ENCODE data around the gene CYP2S1. TPM values are rescaled to one million over a fixed set of nuclear protein-coding genes. Genes with fewer than 3 reads are reported as not detected.

Gene CYP2S1
- total and polyA plus RNA-seq, 9 of the 15 experiments (the other 6 are each of a cell fraction or from before 2014, with no cell fraction given), result 0.07 to 1.9 (median 0.41) TPM

DNA sequence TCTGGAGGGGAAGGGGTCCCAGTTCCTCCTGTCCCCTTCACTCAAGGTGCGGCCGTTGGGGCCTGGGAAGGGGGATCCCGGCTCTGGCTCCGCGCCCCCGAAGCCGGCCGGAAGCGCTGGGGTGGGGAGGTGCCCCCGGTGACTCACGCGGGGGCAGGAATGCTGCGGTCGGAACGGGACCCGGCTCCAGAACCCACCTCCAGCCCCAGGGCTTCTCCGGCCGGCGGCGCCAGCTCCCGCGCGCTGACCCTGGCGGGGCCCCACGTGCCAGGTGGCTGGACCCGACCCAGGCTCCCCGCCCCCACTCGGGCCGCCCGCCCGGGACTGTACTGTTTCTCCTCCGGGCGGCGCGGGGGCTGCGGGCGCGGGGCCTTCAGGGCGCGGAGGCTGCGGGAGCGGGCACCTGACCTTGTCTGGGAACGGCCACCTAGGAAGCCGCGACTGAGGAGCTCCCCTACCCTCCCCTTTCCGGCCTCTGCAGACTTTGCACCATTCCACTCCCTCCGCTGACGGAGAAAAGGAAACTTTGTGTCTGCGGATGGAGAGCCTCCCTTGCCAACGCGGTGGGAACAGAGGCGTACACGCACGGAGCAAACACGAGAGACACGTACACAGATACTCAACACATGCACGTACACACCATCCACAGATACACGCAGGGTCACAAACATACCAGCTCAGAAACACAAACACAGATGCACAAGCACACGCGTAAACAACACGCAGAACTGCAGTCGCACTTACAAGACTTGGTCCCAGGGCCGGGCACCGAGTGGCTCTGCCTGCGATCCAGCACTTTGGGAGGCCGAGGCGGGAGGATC is 33.2 kb downstream of the CYP2S1 start (continued):
- TF ChIP-seq, protein P1, sequence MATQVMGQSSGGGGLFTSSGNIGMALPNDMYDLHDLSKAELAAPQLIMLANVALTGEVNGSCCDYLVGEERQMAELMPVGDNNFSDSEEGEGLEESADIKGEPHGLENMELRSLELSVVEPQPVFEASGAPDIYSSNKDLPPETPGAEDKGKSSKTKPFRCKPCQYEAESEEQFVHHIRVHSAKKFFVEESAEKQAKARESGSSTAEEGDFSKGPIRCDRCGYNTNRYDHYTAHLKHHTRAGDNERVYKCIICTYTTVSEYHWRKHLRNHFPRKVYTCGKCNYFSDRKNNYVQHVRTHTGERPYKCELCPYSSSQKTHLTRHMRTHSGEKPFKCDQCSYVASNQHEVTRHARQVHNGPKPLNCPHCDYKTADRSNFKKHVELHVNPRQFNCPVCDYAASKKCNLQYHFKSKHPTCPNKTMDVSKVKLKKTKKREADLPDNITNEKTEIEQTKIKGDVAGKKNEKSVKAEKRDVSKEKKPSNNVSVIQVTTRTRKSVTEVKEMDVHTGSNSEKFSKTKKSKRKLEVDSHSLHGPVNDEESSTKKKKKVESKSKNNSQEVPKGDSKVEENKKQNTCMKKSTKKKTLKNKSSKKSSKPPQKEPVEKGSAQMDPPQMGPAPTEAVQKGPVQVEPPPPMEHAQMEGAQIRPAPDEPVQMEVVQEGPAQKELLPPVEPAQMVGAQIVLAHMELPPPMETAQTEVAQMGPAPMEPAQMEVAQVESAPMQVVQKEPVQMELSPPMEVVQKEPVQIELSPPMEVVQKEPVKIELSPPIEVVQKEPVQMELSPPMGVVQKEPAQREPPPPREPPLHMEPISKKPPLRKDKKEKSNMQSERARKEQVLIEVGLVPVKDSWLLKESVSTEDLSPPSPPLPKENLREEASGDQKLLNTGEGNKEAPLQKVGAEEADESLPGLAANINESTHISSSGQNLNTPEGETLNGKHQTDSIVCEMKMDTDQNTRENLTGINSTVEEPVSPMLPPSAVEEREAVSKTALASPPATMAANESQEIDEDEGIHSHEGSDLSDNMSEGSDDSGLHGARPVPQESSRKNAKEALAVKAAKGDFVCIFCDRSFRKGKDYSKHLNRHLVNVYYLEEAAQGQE (IDR thresholded peaks at IDR 0.05; ENCODE audit: borderline replicate concordance), result no peak
- TF ChIP-seq, protein P1 (CRISPR knock-in tag; IDR thresholded peaks at IDR 0.05; ENCODE audit: low read depth), result 0 out of 2 replicates have a peak, but pooled peaks have one; percentile 24
- no peak for TF ChIP-seq ZKSCAN3 (CRISPR knock-in tag; IDR thresholded peaks at IDR 0.05)
- TF ChIP-seq ZNF41 (CRISPR knock-in tag; conservative IDR thresholded peaks at IDR 0.05), result no peak
- no peak for TF ChIP-seq SMARCA4 (IDR thresholded peaks at IDR 0.05)
- TF ChIP-seq ZNF253 (CRISPR knock-in tag; conservative IDR thresholded peaks at IDR 0.05), result no peak
- TF ChIP-seq, protein P2, sequence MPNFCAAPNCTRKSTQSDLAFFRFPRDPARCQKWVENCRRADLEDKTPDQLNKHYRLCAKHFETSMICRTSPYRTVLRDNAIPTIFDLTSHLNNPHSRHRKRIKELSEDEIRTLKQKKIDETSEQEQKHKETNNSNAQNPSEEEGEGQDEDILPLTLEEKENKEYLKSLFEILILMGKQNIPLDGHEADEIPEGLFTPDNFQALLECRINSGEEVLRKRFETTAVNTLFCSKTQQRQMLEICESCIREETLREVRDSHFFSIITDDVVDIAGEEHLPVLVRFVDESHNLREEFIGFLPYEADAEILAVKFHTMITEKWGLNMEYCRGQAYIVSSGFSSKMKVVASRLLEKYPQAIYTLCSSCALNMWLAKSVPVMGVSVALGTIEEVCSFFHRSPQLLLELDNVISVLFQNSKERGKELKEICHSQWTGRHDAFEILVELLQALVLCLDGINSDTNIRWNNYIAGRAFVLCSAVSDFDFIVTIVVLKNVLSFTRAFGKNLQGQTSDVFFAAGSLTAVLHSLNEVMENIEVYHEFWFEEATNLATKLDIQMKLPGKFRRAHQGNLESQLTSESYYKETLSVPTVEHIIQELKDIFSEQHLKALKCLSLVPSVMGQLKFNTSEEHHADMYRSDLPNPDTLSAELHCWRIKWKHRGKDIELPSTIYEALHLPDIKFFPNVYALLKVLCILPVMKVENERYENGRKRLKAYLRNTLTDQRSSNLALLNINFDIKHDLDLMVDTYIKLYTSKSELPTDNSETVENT (CRISPR knock-in tag; IDR thresholded peaks at IDR 0.05), result 0 out of 2 replicates have a peak, but pooled peaks have one; percentile 19
- no peak for TF ChIP-seq HNRNPK (IDR thresholded peaks at IDR 0.05; ENCODE audit: low read depth, low read length, poor library complexity, severe bottlenecking)
- no peak for TF ChIP-seq RBM17 (IDR thresholded peaks at IDR 0.05; ENCODE audit: borderline replicate concordance, low read depth, low read length)
- TF ChIP-seq, protein P3, sequence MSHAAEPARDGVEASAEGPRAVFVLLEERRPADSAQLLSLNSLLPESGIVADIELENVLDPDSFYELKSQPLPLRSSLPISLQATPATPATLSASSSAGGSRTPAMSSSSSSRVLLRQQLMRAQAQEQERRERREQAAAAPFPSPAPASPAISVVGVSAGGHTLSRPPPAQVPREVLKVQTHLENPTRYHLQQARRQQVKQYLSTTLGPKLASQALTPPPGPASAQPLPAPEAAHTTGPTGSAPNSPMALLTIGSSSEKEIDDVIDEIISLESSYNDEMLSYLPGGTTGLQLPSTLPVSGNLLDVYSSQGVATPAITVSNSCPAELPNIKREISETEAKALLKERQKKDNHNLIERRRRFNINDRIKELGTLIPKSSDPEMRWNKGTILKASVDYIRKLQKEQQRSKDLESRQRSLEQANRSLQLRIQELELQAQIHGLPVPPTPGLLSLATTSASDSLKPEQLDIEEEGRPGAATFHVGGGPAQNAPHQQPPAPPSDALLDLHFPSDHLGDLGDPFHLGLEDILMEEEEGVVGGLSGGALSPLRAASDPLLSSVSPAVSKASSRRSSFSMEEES (CRISPR knock-in tag; IDR thresholded peaks at IDR 0.05), result no peak
- TF ChIP-seq, protein P4, sequence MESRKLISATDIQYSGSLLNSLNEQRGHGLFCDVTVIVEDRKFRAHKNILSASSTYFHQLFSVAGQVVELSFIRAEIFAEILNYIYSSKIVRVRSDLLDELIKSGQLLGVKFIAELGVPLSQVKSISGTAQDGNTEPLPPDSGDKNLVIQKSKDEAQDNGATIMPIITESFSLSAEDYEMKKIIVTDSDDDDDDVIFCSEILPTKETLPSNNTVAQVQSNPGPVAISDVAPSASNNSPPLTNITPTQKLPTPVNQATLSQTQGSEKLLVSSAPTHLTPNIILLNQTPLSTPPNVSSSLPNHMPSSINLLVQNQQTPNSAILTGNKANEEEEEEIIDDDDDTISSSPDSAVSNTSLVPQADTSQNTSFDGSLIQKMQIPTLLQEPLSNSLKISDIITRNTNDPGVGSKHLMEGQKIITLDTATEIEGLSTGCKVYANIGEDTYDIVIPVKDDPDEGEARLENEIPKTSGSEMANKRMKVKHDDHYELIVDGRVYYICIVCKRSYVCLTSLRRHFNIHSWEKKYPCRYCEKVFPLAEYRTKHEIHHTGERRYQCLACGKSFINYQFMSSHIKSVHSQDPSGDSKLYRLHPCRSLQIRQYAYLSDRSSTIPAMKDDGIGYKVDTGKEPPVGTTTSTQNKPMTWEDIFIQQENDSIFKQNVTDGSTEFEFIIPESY (CRISPR knock-in tag; IDR thresholded peaks at IDR 0.05), result no peak; the same call in 1 of the 2 replicates
- TF ChIP-seq TAF15 (IDR thresholded peaks at IDR 0.05; ENCODE audit: low read depth, low read length), result no peak
- TF ChIP-seq HIVEP1 (CRISPR knock-in tag; IDR thresholded peaks at IDR 0.05), result no peak
